Kidney capillary endothelial cell (primary cell): ENCODE data around the gene RBX1.

Experiments used
- DNase-seq: peaks from one replicate; pipeline ENCODE4 v3.0.0-alpha.2; 2018; ENCODE audit warnings: low spot score

Gene RBX1

DNA sequence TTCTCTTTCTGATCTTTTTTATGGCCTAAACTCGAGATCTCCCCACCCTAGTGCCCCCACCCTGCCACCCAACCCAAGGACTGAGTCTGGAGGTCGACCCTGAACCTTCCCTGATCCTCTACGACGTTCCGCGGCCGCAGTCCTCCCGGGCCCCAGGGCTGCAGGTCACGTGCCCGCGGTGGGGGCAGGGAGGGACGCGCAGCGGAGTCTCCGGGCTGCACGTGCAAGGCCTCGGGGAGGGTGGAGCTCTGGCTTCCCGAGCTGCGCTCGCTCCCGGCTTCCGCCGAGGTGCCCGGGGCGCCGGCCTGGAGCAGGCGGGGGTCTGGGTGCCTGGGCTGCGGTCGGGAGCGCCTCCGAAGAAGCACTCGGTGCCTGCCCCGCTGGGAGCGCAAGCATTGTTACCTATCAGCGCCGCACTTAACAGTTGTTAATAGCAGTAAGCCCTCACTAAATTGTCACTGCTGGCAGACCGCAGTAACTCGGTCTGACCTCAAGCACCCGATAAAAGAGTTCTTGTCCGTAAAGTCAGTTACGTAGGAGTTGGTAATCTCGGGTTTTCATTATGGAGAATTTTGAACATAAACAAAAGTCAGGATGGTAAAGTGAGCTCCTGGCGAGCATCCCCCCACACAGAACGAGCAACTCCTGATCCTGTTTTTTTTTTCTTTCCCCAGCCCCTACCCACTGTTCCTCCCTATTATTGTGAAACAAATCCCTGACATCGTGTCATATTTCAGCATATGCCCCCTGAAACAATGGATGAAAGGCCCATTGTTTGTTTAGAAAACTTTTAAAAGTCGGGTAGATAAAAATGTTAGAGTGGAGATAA, 71.5 kb downstream of the RBX1 start:
- DNase-seq = peak; percentile 69
